ENCODE data around the gene PIH1D1.

The PIH1D1 gene

DNA sequence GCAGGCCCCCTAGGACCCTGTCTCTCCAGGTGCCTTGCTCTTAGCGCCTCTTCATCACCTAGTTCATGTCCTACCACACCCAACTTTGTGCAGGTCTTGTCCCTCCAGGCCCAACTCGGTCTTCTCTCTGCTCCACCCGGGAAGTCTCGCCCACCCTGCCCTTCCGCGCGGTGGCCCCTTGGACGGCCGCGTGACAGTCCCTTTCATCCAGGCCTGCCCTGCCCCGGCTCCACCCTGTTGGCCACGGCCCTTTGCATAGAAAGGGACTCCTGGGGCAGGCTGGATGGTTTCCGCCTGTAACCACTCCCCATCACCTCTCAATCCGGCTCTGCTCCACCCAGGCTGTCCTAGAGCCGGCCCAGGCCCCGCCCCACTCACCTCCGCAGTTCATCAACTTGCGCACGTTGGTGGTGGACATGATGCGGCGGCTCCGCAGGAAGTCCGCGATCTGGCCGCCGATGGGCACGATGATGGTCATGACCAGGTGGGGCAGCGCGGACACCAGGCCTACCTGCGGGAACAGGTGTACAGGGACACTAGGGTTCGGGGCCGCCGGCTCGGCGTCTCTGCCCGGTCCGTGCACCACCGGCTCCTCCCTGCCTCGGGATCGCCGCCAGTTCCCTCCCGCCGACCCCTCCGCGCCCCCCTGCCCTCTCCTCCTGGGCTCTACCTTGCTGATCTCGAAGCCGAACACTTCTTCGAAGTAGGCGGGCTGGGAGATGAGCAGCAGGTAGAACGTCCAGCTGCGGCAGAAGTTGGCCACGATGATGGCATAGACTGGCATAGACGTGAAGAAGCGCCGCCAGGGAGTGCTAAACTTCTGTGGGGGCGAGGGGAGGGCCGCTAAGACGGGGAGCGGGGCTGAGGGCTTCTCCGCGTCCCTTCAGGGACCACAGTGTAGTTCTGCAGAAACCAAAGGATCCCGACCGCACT lies 19.2 kb downstream of the PIH1D1 start:
- DNase-seq = no peak

- no peak for DNase-seq
These were observed 20.3 kb downstream of the PIH1D1 start for GRCh38 chr19:49431330-49431749.

GRCh38 chr19:49430678-49431329 lies 20.8 kb downstream of the PIH1D1 start:
- no peak for DNase-seq

DNA sequence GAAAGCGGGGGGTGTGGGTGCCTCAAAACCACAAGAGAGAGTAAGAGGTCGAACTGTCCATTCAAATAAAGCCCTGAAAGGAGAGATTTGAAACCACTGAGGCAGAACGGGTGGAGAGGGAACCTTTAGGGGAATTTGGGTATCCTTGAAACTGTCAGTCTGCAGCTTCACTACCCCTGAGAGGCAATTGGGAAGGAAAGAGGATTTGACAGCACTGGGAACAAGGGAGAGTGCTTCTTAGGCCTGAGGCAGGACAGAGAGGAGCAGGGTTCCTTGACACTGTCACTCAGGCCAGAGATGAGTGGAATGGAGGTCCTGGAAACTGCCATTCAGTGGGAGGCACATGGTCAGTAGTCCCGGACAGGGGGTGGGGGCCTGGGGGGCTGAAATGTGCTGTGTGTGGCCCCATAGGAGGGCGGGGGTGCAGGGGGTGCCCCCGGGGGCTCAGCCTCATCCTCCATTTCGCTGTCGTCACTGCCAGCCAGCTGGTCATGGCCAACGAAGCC lies 21.4 kb downstream of the PIH1D1 start:
- DNase-seq = no peak

DNA sequence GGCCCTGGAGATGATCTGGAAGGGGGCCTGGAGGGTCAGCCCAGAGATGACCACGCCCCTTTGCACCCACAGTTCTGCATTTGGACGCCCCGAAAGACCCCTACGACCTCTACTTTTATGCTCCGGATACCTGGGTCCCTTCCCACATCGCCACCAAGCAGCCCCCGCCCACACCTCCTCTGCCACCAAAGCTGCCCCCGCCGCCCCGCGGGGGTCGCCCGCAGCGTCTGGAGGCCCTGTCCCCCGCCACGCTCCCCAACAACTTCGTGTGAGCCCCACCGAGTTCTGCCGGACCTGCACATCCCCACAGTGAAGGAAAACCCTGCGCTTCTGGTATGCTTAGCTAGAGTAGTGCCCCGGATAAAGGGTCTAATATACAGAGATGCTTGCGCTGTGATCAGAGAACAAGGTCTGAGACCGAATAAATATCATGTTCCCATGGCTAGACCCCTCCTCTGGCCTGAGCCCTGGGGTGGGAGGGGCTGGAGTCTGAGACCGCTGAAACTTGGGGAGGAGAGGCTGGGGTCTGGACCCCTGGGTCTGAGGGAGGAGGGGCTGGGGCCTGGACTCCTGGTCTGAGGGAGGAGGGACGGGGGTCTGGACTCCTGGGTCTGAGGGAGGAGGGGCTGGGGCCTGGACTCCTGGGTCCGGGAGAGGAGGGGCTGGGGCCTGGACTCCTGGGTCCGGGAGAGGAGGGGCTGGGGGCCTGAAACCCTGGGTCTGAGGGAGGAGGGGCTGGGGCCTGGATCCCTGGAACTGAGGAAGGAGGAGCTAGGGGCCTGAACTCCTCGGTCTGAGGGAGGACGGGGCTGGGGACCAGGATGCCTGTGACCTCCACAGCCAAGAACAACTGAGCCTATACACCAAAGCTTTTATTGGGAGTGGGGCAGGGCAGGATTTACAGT lies 22.8 kb downstream of the PIH1D1 start:
- no peak for DNase-seq

DNA sequence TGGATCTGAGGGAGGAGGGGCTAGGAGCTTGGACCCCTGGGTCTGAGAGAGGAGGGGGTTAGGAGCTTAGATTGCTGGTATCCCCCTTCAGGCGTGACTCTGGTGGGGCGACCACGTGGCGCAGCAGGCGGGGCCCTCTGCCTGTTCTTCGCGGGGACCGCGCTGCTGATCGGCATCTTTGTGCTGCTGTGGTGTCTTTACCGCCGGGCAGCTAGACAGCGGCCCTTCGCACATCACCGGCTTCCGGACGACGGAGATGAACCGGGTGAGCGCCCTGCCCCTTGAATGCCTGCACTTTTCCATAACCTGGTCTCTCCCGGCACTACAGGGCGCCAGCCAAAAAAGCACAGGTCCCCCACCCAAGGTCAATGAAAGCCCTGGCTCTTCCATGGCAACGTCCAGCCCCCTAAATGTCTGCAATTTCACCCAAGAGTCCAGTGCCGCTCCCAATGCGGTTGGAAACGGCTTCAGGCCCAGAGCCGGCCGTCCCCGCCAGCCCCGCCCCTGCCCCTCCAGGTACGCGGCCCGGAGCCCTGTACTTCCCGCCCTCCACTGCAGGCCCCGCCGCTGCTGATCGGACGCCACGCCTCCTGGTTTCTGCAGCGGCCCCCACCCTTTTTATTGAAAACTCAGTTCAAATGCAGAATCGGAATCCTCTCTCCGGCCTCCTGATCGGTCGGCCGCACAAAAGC lies 23.6 kb downstream of the PIH1D1 start:
- no peak for DNase-seq

GRCh38 chr19:49427339-49427738 lies 24.3 kb downstream of the PIH1D1 start:
- DNase-seq = no peak

DNA sequence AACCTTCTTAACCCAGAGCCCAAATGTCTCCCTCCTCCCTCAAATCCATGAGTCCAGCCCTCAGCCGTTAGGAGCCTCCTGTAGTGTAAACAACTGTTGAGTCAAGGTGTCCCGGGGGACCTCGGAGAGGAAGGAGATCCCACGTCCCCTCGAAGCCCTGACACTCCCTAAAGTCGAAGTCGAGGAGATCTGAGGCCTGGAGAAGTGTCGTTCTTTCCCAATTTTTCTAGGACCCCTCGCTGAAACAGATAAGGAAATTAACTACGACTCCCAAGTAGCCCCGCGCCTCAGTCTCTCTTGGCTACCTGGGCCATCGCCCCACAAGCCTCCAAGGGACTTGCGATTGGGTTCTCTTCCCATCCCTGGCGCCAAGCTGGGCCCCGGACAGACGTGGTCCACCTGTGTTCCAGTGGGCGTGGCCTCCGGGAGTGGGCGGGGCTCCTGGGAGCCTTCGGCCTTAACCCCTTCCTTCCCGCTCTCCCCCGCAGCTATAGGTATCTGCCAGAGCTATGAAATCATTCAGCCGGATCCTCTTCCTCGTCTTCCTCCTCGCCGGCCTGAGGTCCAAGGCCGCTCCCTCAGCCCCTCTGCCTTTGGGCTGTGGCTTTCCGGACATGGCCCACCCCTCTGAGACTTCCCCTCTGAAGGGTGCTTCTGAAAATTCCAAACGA lies 25.6 kb downstream of the PIH1D1 start:
- no peak for DNase-seq

DNA sequence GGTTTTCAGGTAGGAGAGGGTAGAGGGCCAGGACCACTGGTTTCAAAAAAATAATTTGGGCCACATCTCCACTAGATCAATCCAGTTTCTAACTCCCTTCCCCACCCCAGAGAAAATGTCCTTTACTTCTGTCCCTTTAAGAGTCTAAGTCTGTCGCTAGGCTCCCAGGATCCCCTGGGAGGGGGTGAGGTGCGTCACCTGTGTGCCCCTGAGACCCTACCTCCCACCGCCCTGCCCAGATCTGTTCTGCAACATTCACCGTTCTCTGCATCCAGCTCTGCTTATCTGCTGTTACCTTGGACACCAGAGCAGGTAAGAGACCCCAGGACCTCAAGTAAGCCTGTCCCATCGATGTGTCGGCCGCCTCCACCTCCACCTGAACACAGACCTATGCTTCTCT lies 26.4 kb downstream of the PIH1D1 start, which contains the start of gene GFY:
TSS of gene GFY (plus strand) at position 211 of the 400 bp plus-strand sequence. CDS start 1,043 bp downstream, outside the sequence.
- DNase-seq = no peak

GRCh38 chr19:49423985-49424303 lies 27.7 kb downstream of the PIH1D1 start:
- DNase-seq = no peak

DNA sequence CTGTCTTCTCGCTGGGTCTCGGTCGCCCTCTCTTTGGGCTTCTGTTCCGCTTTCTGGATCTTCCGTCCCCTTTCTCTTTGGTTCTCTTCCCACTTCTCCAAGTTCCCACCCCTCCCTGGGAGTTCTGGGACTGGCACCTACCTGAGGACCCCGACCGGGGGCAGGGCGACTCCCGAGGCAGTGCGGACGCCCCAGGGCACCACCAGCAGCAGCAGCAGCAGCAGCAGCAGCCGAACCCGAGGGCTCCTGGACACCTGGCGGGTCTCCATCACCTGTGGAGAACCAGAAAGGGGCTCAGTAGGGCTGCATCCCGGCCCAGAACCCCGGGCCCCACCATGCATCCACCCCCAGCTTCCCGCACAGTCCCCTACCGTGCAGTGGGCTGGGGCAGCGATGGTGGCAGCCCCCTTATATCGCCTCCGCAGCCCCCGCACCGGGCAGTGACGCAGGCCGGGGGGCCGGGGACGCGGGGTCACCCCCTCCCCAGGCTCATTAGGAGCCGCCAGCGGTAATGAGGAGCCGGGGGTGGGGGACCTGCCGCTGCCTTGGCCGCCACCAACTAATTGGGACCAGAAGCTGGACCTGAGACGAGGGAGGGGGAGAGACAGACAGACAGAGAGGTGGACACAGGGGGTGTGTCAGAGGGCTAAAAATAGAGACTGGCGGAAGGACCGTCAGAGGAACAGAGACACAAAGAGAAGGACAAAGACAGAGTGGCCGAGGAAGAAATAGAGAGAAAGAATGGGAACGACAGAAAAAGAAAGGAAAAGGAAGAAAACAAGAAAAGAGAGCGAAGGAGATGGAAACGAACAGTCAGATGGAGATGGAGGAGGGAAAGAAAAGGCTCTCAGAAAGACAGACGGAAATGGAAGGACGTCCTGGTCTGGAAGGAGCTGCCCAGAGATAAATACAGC lies 28.3 kb downstream of the PIH1D1 start, which contains the start of gene PTH2:
TSS of gene PTH2 (minus strand) at position 371 of the 914 bp plus-strand sequence. CDS start at position 269, 102 bp downstream.
- DNase-seq = no peak

- no peak for DNase-seq
These were observed 29.1 kb downstream of the PIH1D1 start for GRCh38 chr19:49422407-49423070.

GRCh38 chr19:49421878-49422202 lies 29.8 kb downstream of the PIH1D1 start:
- no peak for DNase-seq

DNA sequence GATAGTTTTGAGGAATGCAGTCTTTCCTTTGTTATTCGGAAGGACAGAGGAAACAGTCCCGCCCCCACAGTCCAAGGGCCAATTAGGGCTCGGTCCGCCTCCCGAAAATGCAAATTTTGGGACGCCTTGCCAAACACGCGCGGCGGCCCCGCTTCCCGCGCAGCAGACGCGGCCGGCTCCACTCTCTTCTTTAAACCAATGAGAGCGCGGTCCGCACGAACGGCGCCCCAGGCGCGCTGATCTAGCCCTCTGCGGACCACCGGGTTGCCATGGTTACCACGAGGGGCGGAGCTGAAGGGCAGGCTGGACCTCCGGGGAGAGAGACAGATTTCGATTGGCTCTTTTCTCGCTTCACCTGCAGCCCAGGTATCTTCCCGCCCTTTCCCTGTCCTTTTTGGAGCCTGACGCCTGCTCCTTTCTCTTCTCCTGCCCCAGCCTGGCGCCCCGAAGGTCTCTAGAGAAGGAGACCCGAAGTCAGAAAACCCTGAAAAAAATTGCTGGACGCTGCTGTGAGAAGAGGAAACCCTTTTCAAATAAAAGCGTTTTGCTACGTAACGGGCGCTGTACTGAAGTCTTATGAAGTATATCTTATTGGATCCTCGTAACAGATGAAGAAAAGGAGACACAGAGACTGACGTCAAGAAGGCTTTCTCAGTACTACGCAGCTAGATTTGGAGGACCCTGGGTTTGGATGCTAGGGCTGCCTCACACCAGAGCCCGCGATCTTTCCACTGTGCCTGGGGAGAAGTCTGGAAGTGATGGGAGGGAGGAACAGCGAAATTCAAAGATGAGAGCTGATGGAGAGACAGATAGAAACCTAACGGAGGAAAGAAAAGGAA lies 30.4 kb downstream of the PIH1D1 start:
- no peak for DNase-seq

GRCh38 chr19:49420227-49420626 lies 31.4 kb downstream of the PIH1D1 start:
- no peak for DNase-seq

GRCh38 chr19:49419173-49419572 lies 32.4 kb downstream of the PIH1D1 start:
- DNase-seq = no peak

- no peak for DNase-seq
These were observed 33.1 kb downstream of the PIH1D1 start for GRCh38 chr19:49418511-49418910.

DNA sequence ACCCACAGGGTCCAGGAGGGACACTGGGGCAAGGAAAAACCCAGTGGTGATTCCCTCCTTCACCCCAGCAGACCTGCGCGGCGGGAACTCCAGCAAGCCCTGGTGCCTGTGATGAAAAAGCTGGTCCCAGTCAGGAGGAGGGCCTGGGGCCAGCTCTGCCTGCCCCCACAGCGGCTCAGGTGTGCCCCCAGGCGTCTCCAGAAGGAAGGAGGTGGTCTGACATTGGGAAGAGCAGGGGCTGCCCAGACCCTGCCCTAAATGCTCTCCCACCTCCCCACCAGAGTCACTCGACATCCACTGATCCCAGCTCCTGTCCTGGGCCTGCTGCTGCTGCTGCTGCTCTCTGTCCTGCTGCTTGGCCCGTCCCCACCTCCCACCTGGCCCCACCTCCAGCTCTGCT lies 34.5 kb downstream of the PIH1D1 start:
- DNase-seq = no peak

- DNase-seq = no peak
These were observed 35.8 kb downstream of the PIH1D1 start for GRCh38 chr19:49415810-49416200.
